GM19468 (cell line): ENCODE measurements around the gene BTG2.
A peak's percentile ranks its signal among the peaks of the same experiment; 100 is the strongest.

ENCODE experiments used
- ATAC-seq: cut with Tn5 transposase; IDR thresholded peaks from one replicate; pipeline ENCODE4 v1.9.1; 2021; ENCODE audit warnings: mild to moderate bottlenecking, moderate library complexity, moderate number of reproducible peaks; ENCODE audit not compliant: unreplicated experiment; ENCODE audit errors: extremely low read depth

Gene BTG2

DNA sequence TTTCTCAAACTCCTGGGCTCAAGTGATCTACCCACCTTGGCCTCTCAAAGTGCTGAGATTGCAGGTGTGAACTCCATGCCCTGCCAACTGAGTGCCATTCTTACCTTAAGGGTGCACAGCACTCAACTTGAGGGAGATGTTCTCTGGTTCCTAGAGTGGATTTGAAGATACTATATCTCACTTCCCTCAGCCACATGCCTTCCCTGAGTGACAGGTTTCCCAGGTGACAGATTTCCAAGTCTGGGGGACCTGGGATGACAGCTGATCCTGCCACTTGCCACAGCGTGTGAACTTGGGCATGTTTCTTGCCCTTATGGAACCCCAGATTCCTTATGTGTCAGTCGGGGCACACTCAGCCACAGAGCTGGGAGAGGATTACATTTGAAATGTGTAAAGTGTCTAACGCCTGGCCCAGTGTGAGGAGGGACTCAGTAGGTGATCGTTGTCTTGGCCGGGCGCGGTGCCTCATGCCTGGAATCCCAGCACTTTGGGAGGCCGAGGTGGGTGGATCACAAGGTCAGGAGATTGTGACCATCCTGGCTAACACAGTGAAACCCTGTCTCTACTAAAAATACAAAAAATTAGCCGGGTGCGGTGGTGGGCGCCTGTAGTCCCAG lies 29.6 kb upstream of the BTG2 start:
- ATAC-seq: no peak

DNA sequence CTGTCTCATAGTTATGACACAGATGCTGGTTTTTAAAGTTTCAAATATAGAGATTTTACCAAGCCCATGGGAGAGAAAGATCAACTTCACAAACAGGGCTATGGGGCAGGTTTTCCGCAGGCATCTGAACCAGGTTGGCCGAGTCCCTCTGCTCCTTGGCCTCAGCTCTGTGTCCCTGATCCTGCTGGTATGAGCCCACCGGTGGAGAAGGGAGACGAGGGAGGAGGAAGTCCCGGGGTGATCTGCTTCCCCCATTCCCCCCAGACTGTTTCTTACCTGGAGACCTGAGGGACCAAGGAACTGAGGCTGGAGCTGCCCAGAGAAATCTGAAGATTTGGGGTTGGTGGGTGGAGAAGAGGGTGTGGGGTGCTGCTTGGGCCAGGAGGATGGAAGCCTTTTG lies 28.9 kb upstream of the BTG2 start:
- no peak for ATAC-seq

DNA sequence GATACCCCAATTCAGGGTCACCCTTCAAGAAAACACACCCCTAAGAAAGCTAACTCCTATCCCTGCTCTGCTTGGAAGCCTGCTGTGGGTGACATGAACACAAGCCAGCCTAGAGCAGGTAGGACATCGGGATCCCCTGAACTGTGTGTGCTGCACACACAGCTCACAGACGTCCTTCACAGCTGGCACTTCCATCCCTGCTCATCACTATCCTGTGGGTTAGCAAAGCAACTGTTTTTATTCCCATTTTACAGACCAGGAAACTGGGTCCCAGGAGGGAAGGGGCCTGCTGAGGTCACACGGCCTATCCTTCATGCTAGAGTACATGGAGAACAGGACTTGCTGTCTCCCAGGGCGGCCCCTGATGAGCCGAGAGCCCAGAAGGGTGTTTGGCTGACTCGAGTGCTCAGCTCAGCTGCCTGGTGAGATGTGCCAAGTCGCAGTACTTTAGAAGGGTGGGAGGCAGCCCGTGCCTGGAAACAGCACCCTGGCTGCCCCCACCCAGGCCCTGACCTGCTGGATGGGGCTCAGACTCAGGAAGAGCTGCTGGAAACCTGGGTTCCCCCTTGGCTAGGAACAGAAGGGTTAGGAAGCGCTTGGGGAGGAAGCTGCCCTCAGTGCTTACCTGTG lies 28.3 kb upstream of the BTG2 start:
- ATAC-seq: no peak

DNA sequence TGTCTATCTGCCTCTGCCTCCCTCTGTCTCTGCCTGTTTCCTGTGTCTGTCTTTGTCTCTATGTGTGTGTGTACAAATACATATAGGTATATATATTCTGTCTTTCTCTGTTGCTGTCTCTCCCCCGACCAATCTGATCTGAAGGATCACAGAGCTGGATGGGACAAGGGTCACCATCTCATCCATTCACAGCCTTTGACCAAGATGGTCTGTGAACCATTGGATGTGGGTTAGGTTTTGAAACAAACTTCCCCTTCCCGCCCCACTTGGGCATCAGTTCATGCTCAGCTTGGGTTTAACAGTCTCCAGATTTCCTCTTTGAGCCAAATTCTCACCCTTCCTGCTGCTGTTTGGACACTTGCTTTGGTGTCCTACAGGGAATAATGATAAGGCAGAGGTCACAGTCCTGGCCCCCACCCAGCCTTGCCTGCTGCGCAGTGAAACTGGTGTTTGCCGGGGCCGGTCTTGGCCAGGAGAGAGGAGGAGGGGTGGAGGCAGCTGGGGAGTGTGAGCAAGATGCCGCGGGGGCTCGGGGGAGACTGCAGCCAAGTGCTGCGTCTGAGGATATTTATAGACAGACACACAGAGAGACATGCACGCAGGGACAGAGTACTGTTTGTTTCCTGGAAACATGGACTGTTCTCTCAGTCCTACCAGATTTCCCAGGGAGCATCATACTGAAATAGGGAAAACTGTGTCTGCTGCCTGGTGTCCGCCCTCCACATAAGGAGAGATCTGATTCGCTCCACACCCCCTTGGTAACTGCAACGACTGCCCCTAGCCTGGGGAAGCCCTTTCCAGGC lies 27.0 kb upstream of the BTG2 start:
- ATAC-seq: no peak

DNA sequence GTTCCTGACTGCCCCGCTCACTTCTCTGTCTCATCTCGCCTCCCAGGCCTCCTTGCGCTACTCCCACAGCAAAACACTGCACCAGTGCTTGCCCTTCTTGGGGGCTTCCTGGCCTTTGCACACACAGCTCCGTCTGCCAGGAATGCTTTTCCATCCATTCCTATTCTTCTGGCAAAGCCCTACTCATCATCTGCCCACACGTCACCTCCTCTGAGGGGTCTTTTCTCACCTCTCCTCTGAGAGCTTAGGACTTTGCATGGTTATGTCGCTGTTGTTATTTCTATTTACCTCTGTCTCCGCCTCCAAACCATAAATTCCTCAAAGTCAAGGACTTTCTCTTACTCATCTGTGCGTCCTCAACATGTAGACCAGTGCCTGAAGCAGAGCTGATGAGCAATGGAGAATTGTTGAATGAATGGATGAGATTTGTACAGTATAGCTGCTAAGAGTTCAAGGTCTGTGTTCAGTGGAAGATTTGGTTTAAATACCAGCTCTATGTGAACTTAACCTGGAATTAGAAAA lies 26.4 kb upstream of the BTG2 start:
- ATAC-seq: no peak

DNA sequence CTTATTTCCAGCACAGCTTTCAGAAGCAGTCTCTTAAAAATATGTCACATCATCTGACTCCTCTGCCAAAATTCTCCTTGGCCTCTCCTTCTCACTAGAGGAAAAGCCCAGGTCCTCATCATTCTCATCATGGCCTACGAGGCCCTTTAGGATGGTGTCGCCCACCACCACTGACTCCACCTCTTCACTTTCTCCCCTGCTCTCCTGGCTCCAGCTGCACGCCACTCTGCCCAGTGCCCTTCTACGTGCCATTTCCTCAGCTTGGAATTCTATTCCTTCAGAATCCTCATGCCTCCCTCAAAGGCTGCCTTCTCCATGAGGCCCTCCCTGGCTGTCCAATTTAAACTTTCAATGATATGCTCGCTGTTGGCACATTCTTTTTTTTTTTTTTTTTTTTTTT lies 25.3 kb upstream of the BTG2 start:
- no peak for ATAC-seq

DNA sequence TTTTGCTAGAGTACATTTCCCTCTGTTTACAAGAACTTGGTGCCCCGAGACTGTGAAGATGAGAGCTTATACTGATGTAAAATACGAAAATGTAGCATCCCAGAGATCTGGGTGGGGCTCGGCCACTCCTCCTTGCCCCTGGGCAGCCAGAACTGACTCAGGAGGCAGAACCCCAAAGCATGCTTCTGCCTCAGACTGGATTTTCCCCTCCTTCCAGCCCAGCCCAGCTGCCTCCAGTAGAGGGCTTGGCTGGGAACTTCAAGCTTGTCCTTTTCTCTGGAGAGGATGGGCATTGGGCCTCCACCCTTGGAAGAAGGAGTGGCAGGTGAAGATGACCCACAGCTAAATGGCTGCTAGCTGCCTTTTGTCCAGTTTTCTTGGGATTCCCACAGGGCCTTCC lies 24.3 kb upstream of the BTG2 start:
- ATAC-seq: no peak

DNA sequence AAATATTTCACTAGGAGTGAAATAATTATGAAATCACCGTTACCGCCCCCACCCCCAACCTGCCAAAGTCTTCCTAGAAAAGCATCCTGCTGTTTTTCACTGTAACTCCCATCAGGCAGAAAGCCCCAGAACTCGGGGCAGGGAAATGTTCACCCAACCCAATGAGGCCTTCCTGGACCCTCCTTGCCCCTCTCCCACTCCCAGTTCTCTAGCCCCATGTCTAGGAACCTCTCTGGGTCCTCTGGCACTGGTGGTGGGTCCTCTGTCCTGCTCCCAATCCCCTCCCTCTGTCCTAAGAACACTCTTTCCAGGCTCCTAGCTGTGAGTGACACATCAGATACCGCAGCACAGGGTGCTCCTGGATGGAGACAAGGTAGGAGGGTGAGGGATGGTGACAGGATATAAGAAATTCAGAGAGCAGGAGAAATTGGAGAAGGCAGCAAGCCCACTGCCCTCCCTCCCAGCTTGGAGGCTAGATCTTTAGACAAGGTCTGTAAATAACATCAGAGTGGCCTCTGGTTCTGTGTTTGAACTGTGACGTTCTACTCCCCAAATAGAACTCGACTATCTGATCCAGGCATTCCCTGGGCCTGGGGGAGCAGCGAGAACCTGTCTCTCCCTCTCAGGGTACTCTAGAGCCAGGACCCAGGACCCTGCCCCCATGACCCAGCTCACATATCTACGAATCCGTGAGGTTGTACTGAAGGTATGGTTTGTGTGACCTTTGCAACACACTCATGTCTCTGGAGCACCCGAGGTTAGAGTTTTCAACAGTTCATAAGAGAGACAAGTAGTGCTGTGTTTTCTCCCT lies 23.3 kb upstream of the BTG2 start:
- ATAC-seq: no peak

DNA sequence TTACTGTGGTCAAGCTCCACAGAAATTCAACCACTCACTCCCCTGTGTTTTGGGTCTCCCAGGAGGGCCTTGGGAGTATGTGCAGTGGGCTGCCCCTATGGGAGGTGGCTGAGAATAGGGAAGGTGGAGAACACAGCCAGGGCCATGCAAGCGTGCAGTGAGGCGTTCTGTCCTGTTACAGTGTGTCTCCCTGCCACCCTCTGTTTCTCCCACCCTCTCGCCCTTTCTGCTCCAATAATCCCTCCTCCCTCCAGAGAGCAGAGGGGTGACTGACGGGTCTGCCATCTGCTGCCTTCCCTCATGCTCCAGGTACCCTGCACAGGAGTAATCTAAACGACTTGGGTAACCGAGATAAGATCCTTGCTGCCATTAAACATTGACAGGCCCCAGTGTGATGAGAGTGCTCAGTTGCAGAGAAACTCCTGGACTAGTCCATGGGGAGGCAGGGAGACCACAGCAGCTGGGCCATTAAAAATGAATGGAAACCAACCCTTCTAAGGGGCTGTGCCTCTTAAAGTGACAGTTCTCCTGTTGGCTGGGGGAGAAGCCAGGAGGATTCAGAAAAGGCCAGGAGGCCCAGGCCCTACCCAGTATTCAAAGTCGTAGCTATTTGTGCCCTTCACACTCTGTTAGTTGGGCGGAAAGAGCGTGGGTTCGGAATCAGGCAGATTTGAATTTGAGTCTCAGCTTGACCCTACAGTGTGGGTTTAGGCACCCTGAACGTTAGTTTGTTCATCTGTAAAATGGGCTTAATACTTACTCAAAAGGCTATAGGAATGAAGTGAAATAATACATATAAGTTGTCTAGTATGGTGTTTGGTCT lies 22.4 kb upstream of the BTG2 start:
- no peak for ATAC-seq

DNA sequence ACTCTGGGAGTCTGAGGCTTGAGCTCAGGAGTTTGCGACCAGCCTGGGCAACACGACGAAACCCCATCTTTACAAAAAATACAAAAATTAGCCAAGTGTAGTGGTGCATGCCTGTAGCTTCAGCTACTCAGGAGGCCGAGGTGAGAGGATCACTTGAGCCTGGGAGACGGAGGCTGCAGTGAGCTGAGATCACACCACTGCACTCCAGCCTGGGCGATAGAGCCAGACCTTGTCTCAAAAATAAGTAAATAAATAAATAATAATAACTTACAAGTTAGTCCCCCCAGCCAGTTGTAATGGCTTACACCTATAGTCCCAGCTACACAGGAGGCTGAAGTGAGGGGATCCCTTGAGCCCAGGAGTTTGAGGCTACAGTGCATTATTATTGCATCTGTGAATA lies 21.7 kb upstream of the BTG2 start:
- no peak for ATAC-seq

DNA sequence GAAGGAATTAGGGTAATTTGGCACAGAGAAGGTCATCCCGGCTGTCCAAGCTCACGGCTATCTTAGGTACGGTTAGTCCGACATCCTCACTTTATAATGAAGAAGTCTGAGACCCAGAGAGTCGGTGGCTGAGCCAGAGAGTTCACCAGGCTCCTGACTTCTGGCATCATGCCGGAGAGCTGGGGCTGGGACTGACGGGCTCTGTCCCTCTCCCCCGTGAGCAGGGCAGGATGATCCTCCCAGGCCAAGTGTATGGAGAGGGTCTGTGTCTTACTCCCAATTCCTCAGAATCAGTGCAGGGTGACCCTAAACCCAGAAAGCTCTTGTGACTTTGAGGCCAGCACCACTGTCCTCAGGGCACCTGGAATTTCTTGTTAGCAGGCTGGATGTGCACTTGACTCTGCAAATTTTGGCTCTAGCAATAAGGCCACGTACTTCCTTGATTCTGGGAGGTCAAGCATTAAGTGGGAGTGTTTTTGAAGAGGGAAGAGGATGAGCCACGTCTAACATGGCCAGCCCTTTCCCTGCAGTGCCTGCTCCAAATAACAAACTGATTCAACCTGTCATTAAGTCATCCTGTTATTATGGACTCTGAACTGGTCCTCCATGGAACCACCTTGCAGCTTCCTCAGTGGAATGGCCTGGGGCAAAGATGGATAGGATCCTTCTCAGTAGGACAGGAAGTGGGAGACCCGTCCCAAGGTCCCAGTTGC lies 20.8 kb upstream of the BTG2 start:
- ATAC-seq: no peak

DNA sequence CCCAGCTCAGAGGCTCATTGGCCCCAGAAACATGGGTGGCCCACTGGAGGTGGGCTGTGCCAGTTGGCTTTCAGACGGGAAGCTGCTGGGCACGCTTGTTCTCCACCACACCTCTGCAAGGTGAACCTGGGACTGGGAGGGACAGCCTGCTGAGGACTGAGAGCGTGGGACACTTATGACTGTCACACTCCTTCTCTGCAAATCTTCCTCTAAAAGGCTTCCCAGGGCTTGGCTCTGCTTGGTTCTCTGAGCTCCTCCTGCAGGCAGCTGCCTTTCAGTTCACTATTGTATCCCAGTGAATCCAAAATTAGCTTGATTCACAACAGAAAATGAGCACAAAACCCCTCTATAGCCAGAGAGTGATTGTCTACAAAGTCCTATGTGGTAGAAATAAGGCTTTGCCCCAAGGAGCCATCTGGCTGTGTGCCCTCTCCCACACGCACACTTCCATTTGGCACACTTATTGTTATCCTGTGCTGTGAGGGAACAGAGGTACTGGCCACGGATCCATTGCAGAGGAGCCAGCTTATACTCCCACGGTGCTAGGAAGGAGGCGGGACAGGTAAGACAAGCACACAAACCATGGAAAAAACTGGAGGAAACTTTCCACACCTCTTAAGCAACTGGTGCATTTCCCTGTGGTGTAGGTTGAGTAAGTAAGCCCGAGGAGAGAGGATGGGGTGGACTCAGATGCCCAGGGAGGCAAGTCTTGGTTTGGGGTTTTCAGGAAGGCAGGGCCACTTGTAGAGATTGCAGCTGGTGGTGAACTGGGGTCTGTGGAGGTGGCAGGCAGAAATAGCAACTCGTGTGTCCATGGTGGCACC lies 18.9 kb upstream of the BTG2 start:
- no peak for ATAC-seq

DNA sequence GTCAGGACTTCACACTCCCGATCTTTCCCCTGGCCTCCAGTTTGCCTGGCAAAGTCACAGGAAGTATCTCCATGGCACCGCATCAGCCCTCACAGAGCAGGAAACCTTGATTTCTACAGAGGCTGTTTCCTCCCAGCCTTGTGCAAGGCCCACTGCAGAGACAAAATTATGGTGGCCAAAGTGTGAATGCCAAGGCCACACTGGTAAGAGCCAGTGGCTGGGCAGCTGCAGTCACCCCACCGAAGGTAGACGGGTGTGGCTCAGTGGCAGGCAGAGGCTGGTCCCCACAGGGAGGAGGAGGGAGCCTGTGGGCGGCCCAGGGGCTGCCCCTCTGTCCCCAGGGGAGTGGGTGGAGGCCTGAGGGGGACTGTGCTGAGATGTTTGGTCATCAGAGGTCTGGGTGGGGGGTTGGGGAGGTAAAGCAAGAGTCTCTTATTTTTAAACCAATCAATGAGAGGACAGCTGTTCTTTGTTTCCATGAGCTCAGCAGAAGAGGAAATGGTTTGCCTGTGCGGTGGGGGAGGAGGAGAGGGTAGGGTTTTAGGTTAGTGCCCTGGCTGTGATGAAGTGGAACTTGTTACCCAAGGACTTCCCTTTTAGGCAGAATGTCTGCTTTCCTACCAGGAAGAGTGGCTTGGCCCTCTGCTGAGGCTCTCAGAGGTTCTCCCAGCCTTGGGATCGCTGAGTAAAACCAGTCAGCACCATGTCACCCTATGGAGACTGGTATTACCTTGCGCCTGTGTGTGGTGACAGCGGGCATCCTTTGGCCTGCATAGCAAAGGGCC lies 18.0 kb upstream of the BTG2 start:
- ATAC-seq: peak; percentile 28

DNA sequence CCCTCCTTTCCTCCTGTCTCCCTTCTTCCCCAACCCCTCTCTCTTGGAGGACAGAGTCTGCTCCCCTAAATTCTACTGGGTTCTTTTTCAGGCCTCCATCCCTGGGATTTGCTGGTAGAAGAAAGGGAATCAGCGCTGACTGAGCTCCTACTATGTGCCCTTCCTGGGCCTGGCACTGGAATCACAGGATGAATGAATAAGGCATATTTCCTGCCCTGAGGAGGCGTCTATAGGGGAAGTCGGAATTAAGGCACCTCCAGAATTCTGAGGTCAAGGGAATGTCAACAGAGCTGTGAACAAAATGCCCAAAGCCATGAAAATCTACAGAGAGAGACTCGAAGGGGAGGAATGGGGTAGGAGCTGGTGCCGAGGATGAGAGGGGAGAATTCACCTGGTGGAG lies 17.4 kb upstream of the BTG2 start:
- no peak for ATAC-seq

DNA sequence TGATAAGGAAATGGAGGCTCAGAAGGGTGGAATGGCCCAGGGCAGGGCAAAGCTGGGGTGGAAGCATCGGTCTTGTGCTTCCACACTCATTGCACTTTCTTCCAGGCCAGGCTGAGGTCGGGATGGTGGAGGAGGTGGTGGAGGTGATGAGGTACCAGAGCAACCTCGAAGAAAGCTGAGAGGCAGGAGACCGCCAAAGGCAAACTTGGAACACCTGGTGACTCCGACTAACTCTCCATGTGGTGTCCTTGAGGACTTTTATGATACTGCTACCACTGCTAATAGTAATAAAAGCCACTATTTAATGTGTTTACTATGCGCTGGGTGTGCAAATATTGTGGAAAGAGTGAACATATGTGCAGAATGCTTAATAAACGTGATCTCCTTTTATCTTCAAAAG lies 16.9 kb upstream of the BTG2 start:
- ATAC-seq: no peak

DNA sequence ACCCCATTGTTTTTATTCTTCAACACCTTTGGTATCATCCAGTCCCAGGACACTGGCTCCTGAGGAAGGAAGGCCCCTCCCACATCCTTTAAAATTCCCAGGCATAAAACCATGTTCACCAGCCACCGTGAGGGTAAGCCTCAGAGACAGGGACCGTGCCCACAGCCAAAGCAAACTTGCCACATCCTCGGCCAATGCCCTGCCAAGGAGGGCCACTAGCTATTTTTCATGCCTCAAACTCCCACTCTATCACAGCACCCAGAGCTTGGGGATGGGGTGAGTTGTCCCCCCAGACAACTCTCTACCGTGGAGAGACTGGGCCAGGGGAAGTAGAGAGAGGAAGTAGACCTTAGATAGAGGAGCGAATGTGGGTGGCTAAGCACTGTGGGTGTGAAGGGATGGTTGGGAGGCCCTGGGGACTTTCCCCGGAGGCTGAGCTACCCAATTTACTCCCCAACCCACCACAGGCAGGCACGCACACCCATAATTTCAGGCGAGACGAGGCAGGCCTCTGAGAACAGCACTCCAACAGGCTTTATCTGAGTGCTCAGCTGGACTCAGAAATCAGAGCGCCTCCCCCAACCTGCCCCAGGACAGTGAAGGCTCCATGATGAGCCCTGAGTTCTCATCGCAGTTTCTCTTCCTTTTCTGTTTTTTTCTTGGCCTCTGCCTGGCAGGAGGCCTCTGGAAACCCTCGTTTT lies 15.9 kb upstream of the BTG2 start:
- ATAC-seq: peak; percentile 21

DNA sequence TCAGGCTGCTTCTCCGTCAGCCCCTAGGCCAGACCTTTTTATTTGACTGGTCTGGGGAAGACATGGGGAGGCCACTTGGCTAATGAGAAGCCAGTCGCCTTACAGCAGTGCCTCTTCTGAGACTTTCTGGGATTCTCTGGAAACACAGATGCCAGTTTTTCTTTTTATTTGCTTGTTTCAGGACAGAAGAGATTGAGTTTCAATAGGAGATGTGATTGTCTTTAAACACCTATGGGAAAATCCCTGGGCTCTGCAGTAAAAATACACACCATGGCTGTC lies 15.4 kb upstream of the BTG2 start:
- no peak for ATAC-seq
